HepG2 (cell line): ENCODE measurements around the gene SMOC1. TPM values are rescaled to one million over a fixed set of nuclear protein-coding genes. Genes with fewer than 3 reads are reported as not detected.

Source experiments
- JUN ChIP-seq: sonication (generic); formaldehyde crosslinking; IDR thresholded peaks from 2 replicates; pipeline ENCODE4 v1.4.0; 2020; ENCODE audit warnings: mild to moderate bottlenecking, missing genetic modification reagents
- NCOA5 ChIP-seq: sonication (generic); formaldehyde crosslinking; IDR thresholded peaks from 2 replicates; pipeline ENCODE4 v1.4.0; 2020; ENCODE audit warnings: missing genetic modification reagents
- PHF5A ChIP-seq: IDR thresholded peaks from one replicate; pipeline ENCODE4 v1.6.1; 2018; ENCODE audit warnings: low read depth, missing genetic modification reagents; ENCODE audit not compliant: unreplicated experiment
- RFX1 ChIP-seq: fragments of 450-650 bp; IDR thresholded peaks from 2 replicates; pipeline ENCODE4 v1.6.1; 2017
- SALL1 ChIP-seq: sonication (generic); formaldehyde crosslinking; IDR thresholded peaks from 2 replicates; pipeline ENCODE4 v1.8.0; 2022; ENCODE audit warnings: mild to moderate bottlenecking, missing genetic modification reagents
- SMARCC2 ChIP-seq: fragments of 450-650 bp; IDR thresholded peaks from 2 replicates; pipeline ENCODE4 v1.6.1; 2017; ENCODE audit warnings: antibody characterized with exemption, mild to moderate bottlenecking
- SNAPC2 ChIP-seq: sonication (generic); formaldehyde crosslinking; IDR thresholded peaks from 2 replicates; pipeline ENCODE4 v1.8.1; 2022; ENCODE audit warnings: mild to moderate bottlenecking, missing genetic modification reagents
- STAG1 ChIP-seq: sonication (generic); formaldehyde crosslinking; IDR thresholded peaks from 2 replicates; pipeline ENCODE4 v1.4.0; 2020; ENCODE audit warnings: missing genetic modification reagents
- TFE3 ChIP-seq: IDR thresholded peaks from 2 replicates; pipeline ENCODE4 v1.6.1; 2016
- ZBTB44 ChIP-seq: sonication (generic); formaldehyde crosslinking; IDR thresholded peaks from 2 replicates; pipeline ENCODE4 v1.4.0; 2020; ENCODE audit warnings: missing genetic modification reagents
- ZFY ChIP-seq: sonication (generic); formaldehyde crosslinking; IDR thresholded peaks from 2 replicates; pipeline ENCODE4 v1.4.0; 2020; ENCODE audit warnings: missing genetic modification reagents
- ZNF17 ChIP-seq: sonication (generic); formaldehyde crosslinking; IDR thresholded peaks from 2 replicates; pipeline ENCODE4 v1.5.0; 2020; ENCODE audit warnings: mild to moderate bottlenecking, missing genetic modification reagents
- ZNF180 ChIP-seq: sonication (generic); formaldehyde crosslinking; IDR thresholded peaks from 2 replicates; pipeline ENCODE4 v1.4.0; 2020; ENCODE audit warnings: low read depth, missing genetic modification reagents, borderline replicate concordance
- ZNF639 ChIP-seq: conservative IDR thresholded peaks from 2 replicates; pipeline ENCODE4 v1.6.1; 2018; ENCODE audit warnings: missing genetic modification reagents
- ZNF737 ChIP-seq: sonication (generic); formaldehyde crosslinking; IDR thresholded peaks from 2 replicates; pipeline ENCODE4 v1.5.0; 2020; ENCODE audit warnings: missing genetic modification reagents, mild to moderate bottlenecking, borderline replicate concordance
- polyA plus RNA-seq, 8 experiments: library from polyadenylated mRNA; depleted of rRNA in 3 of 8; stranded (reverse) in 7 of 8; unstranded in 1 of 8; fragments of >200 nt; fragmentation: Illumina TruSeq in 4 of 8; extraction: Trizol in 4 of 8; gene quantifications; 2 replicates each; pipeline versions ENCODE4 v1.2.1 to v1.2.3, GENCODE V29; 2011 to 2016; ENCODE audit warnings: low read depth in 4 of 8, missing spikeins in 1 of 8, mixed read lengths in 1 of 8; ENCODE audit not compliant: insufficient read depth in 1 of 8
- total RNA-seq, 5 experiments: library from RNA; depleted of rRNA; stranded (reverse); fragments of >200 nt; fragmentation: Illumina TruSeq; extraction: Trizol; gene quantifications; 2 replicates each; pipeline ENCODE4 v1.2.3, GENCODE V29; 2016; ENCODE audit warnings: low read depth in 1 of 5

Gene SMOC1
- total and polyA plus RNA-seq, 2 of the 13 experiments (the other 11 are each of a cell fraction or from before 2014, with no cell fraction given), result 17.8 to 35.6 TPM

- TF ChIP-seq ZBTB44 (CRISPR knock-in tag) (no peak), ZNF17 (no peak), TFE3 (CRISPR knock-in tag) (peak; percentile 86), SNAPC2 (no peak), SMARCC2 (no peak), ZFY (CRISPR knock-in tag) (peak; percentile 29; the same call in 1 of the 2 replicates), ZNF639 (CRISPR knock-in tag) (no peak), STAG1 (CRISPR knock-in tag) (no peak), SALL1 (CRISPR knock-in tag) (peak; percentile 76), JUN (CRISPR knock-in tag) (peak; percentile 84), ZNF180 (CRISPR knock-in tag) (no peak), NCOA5 (no peak), ZNF737 (no peak), RFX1 (no peak), PHF5A (CRISPR knock-in tag) (no peak)
Measured at GRCh38 chr14:69845787-69846186, 33.4 kb upstream of the SMOC1 start (continued).
